ENCODE results near the gene DOCK8.
"Not testable (repeated sequence)": the region's sequence is repeated elsewhere in the genome, so short reads cannot be mapped to it uniquely, and the experiment has no call there.

Gene DOCK8

DNA sequence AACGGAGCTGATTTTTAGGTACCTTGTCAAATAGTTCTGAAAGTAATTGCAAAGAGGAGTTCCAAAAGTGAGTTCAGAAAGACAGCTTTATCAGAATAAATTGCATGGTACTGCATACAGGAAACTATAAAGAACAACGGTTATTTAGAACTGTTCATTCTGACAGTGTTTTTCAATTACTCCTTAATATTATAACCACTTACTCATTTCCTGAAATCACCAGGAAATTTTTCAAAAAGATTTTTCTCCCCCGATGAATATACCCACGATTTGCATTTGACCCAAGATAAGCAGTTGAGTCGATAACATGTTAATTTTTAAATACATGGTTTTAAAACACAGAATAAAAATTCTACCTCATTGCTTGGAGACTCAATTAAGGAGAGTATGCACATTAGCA lies 9.4 kb downstream of the DOCK8 start:
- DNase-seq (ENCODE audit: extremely low spot score, insufficient read length, low read depth) (no peak), FAIRE-seq (no peak)

DNA sequence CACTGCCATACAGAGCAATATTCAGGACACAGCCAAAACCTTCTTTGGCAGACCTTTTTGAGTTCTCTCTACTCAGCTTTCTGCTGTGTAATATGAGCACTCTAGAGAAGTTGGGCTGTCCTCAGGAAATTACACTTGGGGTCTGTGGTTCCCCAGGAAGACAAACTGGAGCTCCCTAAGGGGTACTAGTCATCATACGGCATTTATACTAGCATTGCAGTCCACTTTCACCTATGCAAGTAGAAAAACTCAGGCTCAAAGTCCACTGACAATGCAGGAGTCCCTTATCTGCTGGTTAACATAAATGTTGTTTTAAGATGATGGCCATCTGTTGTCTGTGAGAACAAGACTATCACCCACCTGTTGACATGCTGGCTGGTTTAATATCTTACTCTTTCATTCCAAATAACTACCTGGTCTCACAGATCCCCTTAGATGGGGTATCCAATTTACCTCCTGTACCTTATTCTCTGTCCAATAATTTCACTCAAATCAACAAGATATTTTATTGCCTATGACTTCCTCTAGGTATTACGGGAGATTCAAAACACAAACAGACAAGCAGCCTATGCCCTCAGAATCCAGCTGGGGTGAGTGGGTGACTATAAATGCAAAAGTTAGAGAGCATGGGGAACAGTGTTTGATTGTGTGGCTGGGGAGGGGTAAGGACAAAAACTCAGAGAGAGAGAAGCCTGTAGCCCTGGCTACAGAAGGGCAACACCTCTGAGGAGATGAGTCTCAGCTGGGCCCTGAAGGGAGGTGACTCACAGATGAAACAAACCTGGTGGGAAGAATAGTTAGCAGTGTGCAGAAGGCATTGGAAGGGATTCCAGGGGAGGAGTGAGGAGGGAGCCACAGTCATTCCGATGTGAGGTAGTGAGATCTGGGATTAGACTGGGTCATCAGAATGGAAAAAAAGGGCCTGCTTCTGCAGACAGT lies 10.2 kb downstream of the DOCK8 start:
- DNase-seq (ENCODE audit: extremely low spot score, insufficient read length, low read depth): no peak
- FAIRE-seq: no peak

DNA sequence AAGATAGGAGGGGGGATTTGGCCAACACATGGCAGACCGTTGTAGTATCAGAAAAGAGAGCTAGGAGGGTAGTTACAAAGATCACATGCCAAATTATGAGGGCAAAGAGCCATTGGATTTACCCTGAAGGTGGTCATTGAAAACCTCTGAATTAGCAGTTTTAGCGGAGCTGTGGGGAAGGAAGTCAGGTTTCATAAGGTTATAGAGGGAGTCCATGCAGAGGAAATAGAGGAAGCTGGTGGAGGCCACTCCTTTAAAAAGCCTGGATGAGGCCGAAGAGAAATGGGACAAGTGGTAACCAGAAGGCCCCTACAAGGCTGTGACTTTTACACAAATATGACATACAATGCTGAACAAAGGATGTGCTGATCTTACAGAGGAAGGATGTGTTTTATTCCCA lies 13.2 kb downstream of the DOCK8 start:
- FAIRE-seq: no peak

DNA sequence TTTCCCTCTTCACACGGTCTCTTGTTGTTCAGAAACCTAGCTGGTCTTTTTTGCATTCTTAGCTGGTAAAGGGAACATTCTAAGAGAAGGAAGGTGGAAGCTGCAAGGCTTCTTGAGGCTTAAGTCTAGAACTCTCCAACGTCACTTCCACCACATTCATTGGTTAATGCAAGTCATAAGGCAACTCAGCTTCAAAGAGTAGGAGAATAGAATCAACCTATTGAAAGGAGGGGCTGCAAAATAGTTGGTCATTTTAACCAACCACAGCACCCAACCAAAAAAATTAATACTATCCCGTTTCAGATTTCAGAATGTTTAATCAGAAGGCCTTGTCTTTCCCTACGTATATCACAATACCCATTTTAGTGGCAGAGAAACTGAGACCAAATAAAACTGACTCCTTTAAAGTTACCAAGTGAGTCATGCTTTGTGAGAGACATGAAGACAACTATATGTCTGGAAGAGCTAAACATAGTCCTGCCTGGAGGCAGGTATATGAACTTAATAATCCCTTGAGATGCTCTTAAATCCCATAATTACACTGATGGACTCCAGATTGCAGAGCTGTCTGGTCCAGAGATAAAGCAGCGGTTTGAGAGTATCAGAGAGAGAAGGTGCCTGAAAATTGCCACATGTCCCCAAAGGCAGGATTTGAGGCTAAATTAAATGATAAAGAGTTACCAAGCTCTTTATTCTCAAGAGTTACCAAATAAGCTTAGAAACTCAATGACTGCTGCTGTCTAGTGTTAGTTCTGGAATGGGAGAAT lies 14.4 kb downstream of the DOCK8 start:
- DNase-seq (ENCODE audit: extremely low spot score, insufficient read length, low read depth) (no peak), FAIRE-seq (no peak)

More for the DNA sequence above, 13.2 kb downstream of the DOCK8 start:
- no peak for DNase-seq (ENCODE audit: extremely low spot score, insufficient read length, low read depth)

DNA sequence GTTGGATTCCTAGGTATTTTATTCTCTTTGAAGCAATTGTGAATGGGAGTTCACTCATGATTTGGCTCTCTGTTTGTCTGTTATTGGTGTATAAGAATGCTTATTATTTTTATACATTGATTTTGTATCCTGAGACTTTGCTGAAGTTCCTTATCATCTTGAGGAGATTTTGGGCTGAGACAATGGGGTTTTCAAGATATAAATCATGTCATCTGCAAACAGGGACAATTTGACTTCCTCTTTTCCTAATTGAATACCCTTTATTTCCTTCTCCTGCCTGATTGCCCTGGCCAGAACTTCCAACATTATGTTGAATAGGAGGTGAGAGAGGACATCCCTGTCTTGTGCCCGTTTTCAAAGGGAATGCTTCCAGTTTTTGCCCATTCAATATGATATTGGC lies 17.0 kb downstream of the DOCK8 start:
- not testable (repeated sequence) for FAIRE-seq; DNase-seq (ENCODE audit: extremely low spot score, insufficient read length, low read depth)

DNA sequence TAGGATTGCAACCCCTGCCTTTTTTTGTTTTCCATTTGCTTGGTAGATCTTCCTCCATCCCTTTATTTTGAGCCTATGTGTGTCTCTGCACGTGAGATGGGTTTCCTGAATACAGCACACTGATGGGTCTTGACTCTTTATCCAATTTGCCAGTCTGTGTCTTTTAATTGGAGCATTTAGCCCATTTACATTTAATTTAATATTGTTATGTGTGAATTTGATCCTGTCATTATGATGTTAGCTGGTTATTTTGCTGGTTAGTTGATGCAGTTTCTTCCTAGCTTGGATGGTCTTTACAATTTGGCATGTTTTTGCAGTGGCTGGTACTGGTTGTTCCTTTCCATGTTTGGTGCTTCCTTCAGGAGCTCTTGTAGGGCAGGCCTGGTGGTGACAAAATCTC lies 19.0 kb downstream of the DOCK8 start:
- DNase-seq (ENCODE audit: extremely low spot score, insufficient read length, low read depth); FAIRE-seq: not testable (repeated sequence)

DNA sequence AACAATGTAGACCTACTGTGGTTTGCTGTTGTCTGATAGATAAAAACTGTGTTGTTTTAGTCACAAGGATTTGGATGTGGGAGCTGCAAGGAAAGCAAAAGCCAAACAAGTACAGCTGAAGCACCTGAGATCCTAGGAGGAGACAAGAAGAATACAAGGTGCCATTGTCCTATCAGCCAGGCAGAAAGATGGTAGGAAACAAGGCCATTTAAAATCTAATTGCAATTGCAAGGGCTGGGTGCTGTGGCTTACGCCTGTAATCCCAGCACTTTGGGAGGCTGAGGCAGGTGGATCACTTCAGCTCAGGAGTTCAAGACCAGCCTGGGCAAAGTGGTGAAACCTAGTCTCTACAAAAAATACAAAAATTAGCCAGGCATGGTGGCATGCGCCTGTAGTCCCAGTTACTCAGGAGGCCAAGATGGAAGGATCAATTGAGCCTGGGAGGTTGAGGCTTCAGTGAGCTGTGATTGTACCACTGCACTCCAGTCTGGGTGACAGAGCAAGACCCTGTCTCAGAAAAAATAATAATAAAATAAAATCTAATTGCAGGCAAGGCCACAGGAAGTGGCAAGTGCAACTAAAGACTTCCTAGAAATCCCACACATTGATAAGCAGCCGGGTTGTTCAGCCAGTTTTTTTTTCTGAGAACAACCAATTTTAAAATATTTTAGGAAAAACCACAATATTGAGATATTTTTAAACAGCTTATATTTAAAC lies 22.6 kb downstream of the DOCK8 start:
- DNase-seq (ENCODE audit: extremely low spot score, insufficient read length, low read depth) (no peak), FAIRE-seq (no peak)

DNA sequence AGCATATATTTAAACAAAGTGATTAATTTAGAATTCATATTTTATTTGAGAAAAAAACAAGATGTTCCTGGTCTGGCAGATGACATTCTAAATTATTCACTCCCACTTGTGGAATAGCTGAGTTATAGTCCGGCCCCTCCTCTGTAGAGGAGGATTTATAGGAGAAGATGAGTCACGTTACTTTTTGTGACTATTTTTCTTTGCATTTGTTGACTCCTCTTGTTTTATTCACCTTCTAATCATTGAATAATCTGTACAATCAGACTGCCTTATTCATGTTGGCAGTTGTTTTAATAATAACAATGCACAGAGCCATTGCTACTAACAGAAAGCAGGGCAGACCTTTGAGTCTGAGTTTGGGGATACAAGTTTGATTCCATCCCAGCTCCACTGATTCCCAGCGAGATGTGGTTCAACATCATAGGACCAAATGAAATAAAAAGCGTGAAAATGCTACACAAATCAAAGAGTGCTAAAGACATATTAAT lies 23.2 kb downstream of the DOCK8 start:
- no peak for DNase-seq (ENCODE audit: extremely low spot score, insufficient read length, low read depth)
- no peak for FAIRE-seq

DNA sequence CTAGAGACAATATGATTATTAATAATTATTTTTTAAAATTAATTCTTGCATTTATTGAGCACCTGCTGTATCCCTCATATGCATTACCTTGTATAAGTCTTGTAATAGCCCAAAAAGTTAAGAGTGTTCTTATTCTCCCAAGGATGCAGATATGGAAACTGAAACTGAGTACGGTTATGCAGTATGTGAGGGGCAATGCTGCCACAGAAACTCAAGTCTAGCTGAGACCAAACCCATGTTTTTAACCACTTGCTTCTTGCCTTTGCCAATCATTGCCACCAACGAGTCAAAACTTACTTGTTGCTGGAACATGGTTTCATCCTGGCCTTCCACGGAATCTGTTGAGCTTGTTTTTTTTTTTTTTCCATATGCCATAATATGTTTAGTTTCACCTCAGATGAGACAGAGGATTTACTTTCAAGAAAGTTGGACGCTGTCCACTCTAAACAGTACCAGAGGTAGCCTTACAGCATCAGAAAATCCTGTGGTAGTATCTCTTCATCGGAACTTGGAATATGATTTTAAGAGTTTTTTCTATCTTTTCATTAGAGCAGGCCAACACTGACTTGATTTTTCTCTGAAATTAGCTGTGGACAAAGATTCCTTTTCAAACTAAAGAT lies 27.9 kb downstream of the DOCK8 start:
- DNase-seq (ENCODE audit: extremely low spot score, insufficient read length, low read depth) (no peak), FAIRE-seq (peak; percentile 36)

DNA sequence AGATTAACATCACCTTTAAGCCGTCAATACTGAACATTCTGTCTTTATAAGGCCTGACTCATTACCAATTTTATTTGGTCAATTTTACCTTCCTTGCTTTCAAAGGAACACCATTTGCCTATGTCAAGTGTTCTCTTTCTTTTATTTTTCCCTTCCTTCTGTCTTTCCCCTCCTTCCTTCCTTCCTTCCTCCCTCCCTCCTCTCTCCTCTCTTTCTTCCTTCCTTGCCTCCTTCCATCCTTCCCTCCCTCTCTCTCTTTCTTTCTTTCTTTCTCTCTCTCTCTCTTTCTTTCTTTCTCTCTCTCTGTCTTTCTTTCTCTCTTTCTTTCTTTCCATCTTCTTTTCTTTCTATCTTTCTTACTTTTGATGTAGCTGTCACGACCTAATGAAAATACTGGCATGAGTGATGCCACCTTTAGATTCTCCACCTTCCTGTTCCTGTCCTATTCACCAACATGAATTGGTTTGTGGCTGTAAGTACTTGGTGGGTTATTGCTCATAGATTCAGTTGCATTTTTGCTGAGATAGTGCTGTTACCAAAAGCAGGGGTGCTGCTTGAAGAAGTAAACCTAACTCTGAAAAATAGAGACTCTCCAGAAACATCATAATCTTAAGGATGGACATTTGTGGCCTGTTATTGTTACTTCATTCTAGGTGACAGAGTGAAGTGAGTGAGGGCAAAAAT lies 33.8 kb downstream of the DOCK8 start:
- FAIRE-seq (no peak), DNase-seq (ENCODE audit: extremely low spot score, insufficient read length, low read depth) (no peak)

DNA sequence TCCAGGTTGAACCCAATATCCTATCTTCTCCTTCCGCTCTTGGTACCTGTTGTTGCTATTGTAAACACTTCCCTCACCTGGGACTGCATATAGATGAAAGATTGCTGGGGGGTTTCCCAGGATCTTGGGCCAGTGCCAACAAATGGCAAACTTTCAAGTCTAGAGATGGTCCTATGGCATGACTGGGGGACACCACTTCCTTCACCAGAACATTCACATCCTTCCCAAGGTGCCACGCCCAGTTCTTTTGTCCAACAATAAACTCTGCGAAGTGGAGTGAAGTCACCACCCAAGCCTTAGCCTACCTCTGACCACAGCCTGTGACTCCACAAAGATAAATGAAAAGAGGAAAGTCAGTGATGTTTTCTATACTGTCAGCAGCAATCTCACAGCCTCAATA lies 34.4 kb downstream of the DOCK8 start:
- FAIRE-seq: no peak
- DNase-seq (ENCODE audit: extremely low spot score, insufficient read length, low read depth): no peak

DNA sequence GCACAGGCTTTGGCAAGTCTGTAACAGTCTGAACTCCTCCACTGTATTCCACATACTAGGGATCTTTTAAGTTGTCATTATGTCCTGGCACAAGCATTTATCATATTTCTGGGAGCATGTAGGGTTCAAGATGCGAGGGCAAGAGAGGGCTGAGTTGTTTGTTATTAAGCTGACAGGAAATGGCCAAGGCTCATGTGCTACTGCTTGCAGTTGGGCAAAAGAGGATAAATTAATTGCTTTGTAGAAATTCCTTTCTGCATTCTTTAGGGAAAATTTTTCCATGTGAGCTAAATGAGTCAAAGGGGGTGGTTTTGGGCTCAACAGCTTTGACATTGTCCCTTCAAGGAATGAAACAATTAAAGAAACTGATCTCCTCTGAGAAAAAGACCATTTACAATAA lies 35.4 kb downstream of the DOCK8 start:
- DNase-seq (ENCODE audit: extremely low spot score, insufficient read length, low read depth) (no peak), FAIRE-seq (no peak)

DNA sequence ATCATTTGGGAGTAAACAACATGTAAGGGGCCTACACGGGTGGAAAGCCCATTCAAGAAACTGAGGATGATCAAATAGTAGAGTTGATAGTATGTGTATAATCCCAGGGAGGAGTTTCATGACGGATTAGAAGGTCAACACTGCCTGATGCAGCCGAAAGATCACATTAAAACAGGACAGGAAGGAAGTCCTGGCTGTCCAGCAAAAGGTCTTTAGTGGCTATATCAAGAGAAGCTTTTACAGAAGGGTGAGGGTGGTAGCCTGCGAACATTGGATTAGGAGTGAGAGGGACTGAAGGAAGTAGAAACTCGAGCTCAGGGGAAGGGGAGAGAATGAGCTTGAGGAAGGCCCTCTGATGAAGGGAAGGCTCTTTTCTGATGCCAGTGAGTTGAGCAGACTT lies 36.0 kb downstream of the DOCK8 start:
- FAIRE-seq: no peak

DNA sequence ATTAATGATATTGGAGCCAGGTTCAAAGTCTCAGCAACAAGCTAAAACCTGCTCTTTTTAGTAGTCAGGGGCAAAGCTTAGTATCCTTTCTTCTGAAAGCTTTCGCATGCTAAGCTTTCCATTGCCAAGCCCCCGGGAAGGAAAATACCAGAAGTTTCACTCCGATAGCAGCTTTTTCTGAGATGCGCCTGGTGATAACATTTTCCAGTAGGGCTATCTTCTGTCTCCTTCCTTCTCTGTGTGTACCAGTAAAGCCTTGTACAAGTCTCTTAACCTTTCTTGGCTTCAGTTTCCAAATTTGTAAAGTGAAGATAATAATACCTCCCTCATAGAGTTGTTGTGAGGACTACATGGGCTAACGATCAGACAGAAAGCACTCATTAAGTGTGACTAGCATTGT lies 36.7 kb downstream of the DOCK8 start:
- FAIRE-seq (no peak), DNase-seq (ENCODE audit: extremely low spot score, insufficient read length, low read depth) (no peak)

More for the DNA sequence above, 36.0 kb downstream of the DOCK8 start:
- no peak for DNase-seq (ENCODE audit: extremely low spot score, insufficient read length, low read depth)

DNA sequence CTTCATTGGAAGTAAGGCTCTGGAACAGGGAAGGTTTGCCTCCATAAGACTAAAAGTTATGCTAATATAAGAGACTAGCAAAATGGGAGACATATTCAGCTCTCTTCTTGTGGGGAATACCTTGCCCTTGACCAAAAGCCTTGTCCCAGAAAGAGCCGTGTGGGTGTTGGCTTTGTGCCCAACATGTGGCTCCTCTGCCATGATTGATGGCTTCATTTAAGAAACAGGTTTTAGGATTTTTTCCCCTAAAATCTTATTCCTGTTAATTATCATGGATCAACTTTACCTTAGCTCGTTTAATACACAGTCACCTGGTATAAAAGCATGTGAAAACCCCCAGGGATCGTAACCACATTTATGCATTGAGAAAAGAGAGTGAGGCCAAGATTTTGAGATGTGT lies 38.9 kb downstream of the DOCK8 start:
- no peak for DNase-seq (ENCODE audit: extremely low spot score, insufficient read length, low read depth)
- no peak for FAIRE-seq

DNA sequence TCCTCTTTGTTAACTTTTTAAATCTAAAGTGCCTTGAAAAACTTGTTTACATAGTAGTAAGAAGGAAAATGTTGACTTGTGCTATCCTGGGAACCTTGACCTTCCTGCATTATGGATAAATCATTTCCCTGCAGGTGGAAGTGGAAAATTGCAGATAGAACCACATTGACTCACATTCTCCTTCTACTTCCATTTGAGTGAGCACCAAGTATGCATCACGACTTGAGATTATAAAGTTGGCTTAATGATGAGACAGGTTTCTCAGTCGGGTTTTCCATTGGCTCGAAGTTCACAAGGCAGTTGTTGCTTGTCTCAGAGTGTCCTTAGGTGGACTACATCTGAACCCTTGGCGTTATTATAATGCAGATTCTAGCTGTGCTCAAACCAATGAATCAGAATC lies 39.9 kb downstream of the DOCK8 start:
- FAIRE-seq (no peak), DNase-seq (ENCODE audit: extremely low spot score, insufficient read length, low read depth) (no peak)

DNA sequence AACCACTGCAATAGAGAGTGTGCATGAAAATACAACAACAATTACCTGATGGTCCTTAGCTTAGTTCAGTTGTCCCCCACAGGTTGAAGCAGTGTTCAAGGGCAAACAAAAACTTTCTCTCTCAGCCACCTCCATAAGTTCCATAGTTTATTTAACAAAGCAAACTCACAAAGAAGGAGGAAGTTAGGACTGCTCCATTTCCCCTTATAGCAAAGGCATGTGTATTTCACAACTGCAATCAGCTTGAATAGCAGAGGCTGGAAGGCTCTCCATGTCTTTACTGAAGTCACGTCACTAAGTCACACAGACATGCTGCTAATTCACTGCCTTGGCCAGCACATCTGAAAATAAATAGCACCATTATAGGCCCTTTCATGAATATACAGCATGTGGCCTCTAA lies 43.3 kb downstream of the DOCK8 start:
- FAIRE-seq (no peak), DNase-seq (ENCODE audit: extremely low spot score, insufficient read length, low read depth) (no peak)

DNA sequence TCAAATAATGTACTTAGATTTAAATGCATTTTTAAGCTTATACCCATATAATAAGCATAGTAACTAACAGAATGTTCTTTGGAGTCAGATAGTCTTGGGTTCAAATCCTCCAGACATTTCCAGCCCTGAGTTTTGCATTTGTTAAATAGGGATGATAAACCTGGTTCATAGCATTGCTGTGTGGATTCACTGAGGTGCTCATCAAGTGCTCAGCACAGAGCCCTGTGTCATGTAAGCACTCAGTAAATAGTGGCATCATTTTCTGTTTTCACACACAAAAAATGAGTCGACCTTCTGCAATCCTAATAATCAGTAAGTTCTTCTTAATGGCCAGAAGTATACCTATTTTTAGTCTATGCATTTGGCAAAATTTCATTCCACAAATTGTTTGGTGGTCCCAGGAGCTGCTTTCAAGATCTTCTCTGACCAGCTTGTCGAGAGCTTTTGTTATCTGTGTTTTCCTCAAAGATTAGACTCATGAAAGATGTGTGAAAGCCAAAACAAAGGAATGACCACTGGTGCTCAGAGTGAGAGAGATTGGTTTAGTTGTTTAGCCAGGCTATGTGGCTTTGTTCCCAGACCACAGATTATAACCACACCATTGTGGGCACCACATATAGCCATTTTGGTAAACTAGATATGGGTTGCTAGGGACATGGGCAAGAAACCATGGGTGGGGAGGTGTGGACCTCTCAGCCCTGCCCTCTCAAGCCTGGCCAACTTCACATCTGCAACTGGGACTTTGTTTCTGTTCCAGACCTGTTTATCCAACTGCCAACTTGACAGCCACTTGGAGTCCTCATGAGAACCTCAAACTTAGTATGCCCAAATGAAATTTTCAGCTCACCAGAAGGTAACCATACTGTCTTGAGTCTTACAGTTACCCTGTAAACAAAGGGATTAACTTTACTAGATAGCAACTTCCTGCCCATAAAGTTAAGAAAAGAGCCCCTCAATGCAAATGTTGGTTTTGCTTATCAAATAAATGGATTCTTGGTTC lies 45.0 kb downstream of the DOCK8 start:
- FAIRE-seq: no peak
- DNase-seq (ENCODE audit: extremely low spot score, insufficient read length, low read depth): no peak
